Muscle layer of colon (tissue), 2 donors: ENCODE data around the gene SPTBN5.

Source experiments
- H3K27ac ChIP-seq: one replicate; pipeline ENCODE4 v1.7.0; 2013; ENCODE audit warnings: low read depth, mild to moderate bottlenecking, low read length, moderate library complexity
- H3K27me3 ChIP-seq, 2 donors: one replicate each; pipeline ENCODE4 v1.7.0; 2013; ENCODE audit warnings: low read length in 2 of 2, mild to moderate bottlenecking in 2 of 2; ENCODE audit not compliant: insufficient read depth in 2 of 2, control insufficient read depth in 1 of 2
- H3K36me3 ChIP-seq: one replicate; pipeline ENCODE4 v1.7.0; 2013; ENCODE audit warnings: mild to moderate bottlenecking, low read length; ENCODE audit not compliant: insufficient read depth
- H3K4me1 ChIP-seq: one replicate; pipeline ENCODE4 v1.7.0; 2013; ENCODE audit warnings: mild to moderate bottlenecking, low read length; ENCODE audit not compliant: insufficient read depth
- H3K4me3 ChIP-seq, 2 donors: one replicate each; pipeline ENCODE4 v1.7.0; 2013; ENCODE audit warnings: low read length in 2 of 2, low read depth in 1 of 2, mild to moderate bottlenecking in 1 of 2, moderate library complexity in 1 of 2
- H3K9ac ChIP-seq: one replicate; pipeline ENCODE4 v1.7.0; 2013; ENCODE audit warnings: low read length
- H3K9me3 ChIP-seq: one replicate; pipeline ENCODE4 v1.7.0; 2013; ENCODE audit warnings: mild to moderate bottlenecking, low read length
- donor health status: abdominal sarcoma.
- donor health status: Adenocarcinoma of cecum.

The SPTBN5 gene

GRCh38 chr15:41848631-41849030 is 45.2 kb downstream of the SPTBN5 start:
- H3K27me3 ChIP-seq: peaks cover 0 to 22% of the 10 kb centered on the region in 2 donors
- H3K4me3 ChIP-seq: no peak overlapping the region
- H3K9me3 ChIP-seq: no peaks in the 10 kb centered on the region
- H3K36me3 ChIP-seq: peaks cover 25% of the 10 kb centered on the region
- no peak overlapping the region for H3K9ac ChIP-seq
- H3K27ac ChIP-seq: no peak overlapping the region
- no peaks in the 10 kb centered on the region for H3K4me1 ChIP-seq

DNA sequence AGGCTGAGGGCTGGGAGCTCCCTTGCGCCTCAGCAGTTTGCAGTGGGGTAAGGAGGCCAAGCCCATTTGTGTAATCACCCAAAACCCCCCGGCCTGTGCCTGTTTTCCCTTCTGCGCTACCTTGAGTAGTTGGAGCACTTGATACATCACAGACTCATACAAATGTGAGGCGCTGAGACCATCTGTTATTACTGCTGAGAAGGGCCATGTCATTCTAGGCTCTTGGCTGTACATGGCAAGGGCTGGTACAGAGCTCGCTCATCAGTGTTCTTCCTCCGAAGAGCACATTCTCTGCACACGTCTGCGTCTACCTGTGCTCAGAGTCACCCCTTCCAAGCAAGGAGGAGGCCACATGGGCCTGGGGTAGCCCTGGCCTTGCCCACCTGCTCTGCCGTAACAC is 45.9 kb downstream of the SPTBN5 start:
- H3K9ac ChIP-seq: no peak overlapping the region
- peaks cover 0 to 15% of the 10 kb centered on the region in 2 donors for H3K27me3 ChIP-seq
- peaks cover 25% of the 10 kb centered on the region for H3K36me3 ChIP-seq
- H3K4me1 ChIP-seq: no peaks in the 10 kb centered on the region
- H3K4me3 ChIP-seq: no peak overlapping the region
- no peaks in the 10 kb centered on the region for H3K9me3 ChIP-seq
- H3K27ac ChIP-seq: no peak overlapping the region

- no peak overlapping the region for H3K27ac ChIP-seq
- H3K27me3 ChIP-seq: peaks cover 0 to 8% of the 10 kb centered on the region in 2 donors
- H3K36me3 ChIP-seq: peaks cover 26% of the 10 kb centered on the region
- no peaks in the 10 kb centered on the region for H3K4me1 ChIP-seq
- no peak overlapping the region for H3K4me3 ChIP-seq
- H3K9me3 ChIP-seq: no peaks in the 10 kb centered on the region
- H3K9ac ChIP-seq: no peak overlapping the region
These were observed 46.6 kb downstream of the SPTBN5 start for GRCh38 chr15:41847206-41847605.

- Histone ChIP-seq H3K9ac (no peak overlapping the region), H3K36me3 (peaks cover 42% of the 10 kb centered on the region), H3K9me3 (no peaks in the 10 kb centered on the region), H3K27ac (no peak overlapping the region), H3K4me3 (no peak overlapping the region), H3K27me3 (no peaks in the 10 kb centered on the region), H3K4me1 (no peaks in the 10 kb centered on the region)
These were observed 49.0 kb downstream of the SPTBN5 start for GRCh38 chr15:41844814-41845213.

- no peaks in the 10 kb centered on the region for H3K9me3 ChIP-seq
- peaks cover 42% of the 10 kb centered on the region for H3K36me3 ChIP-seq
- H3K4me3 ChIP-seq: no peak overlapping the region
- H3K4me1 ChIP-seq: no peaks in the 10 kb centered on the region
- H3K9ac ChIP-seq: no peak overlapping the region
- no peak overlapping the region for H3K27ac ChIP-seq
- no peaks in the 10 kb centered on the region for H3K27me3 ChIP-seq
These were observed 50.3 kb downstream of the SPTBN5 start for GRCh38 chr15:41843571-41843970.

DNA sequence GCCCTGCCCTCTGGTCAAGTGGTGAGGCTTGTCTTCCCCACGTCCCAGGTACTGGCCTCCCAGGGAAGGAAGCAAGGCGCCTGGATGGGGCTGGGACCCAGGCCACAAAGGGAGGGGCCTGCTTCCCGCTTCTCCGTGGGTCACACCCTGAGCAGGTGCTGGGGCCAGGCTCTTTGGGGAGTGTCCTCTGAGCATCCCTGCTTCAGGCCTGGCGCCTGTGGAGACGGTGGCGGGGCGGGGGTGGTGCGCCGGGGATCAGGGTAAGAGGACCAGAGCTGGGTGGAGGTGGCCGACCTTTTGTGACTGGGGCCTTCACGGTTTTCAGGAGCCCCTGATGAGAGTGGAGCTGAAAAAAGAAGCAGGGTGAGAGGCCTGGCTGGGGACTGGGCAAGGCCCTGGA is 51.6 kb downstream of the SPTBN5 start:
- H3K9me3 ChIP-seq: no peaks in the 10 kb centered on the region
- H3K4me1 ChIP-seq: no peaks in the 10 kb centered on the region
- H3K27ac ChIP-seq: no peak overlapping the region
- H3K4me3 ChIP-seq: no peak overlapping the region
- H3K36me3 ChIP-seq: peaks cover 33% of the 10 kb centered on the region
- H3K27me3 ChIP-seq: no peaks in the 10 kb centered on the region
- H3K9ac ChIP-seq: no peak overlapping the region

GRCh38 chr15:41841131-41841530 is 52.7 kb downstream of the SPTBN5 start:
- H3K27me3 ChIP-seq: no peaks in the 10 kb centered on the region
- H3K27ac ChIP-seq: no peak overlapping the region
- H3K9ac ChIP-seq: no peak overlapping the region
- H3K4me3 ChIP-seq: no peak overlapping the region
- H3K4me1 ChIP-seq: no peaks in the 10 kb centered on the region
- peaks cover 23% of the 10 kb centered on the region for H3K36me3 ChIP-seq
- no peaks in the 10 kb centered on the region for H3K9me3 ChIP-seq

DNA sequence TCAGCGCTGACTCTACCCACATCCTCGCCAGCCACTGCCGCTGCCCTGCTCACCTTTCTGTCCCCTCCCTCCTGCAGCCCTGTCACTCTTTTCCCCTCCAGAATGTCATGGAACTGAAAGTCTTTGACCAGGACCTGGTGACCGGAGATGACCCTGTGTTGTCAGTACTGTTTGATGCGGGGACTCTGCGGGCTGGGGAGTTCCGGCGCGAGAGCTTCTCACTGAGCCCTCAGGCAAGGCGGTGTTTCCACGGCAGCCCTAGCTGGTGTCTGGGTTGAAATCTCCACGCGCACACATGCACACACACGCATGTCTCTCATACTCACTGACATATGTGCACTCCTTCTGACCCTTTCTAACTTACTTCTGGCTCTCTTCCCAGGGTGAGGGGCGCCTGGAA is 53.2 kb downstream of the SPTBN5 start:
- Histone ChIP-seq H3K36me3 (peaks cover 22% of the 10 kb centered on the region), H3K4me3 (no peak overlapping the region), H3K27ac (no peak overlapping the region), H3K27me3 (no peaks in the 10 kb centered on the region), H3K9me3 (no peaks in the 10 kb centered on the region), H3K4me1 (no peaks in the 10 kb centered on the region), H3K9ac (no peak overlapping the region)

- Histone ChIP-seq H3K4me1 (no peaks in the 10 kb centered on the region), H3K36me3 (peaks cover 22% of the 10 kb centered on the region), H3K27ac (no peak overlapping the region)
These were observed 53.9 kb downstream of the SPTBN5 start for GRCh38 chr15:41839781-41840491.

GRCh38 chr15:41838400-41838897 is 55.4 kb downstream of the SPTBN5 start, which contains the start of gene PLA2G4B:
TSS of gene PLA2G4B (plus strand) at chr15:41838847. CDS start at chr15:41838914, 67 bp downstream.
- Histone ChIP-seq H3K36me3 (peaks cover 17% of the 10 kb centered on the region), H3K9me3 (no peaks in the 10 kb centered on the region), H3K27me3 (no peaks in the 10 kb centered on the region), H3K4me3 (no peak within 1 kb of the TSS), H3K27ac (no peak within 1 kb of the TSS), H3K9ac (no peak within 1 kb of the TSS), H3K4me1 (no peaks in the 10 kb centered on the region)

More at GRCh38 chr15:41839781-41840491, 53.9 kb downstream of the SPTBN5 start:
- H3K9me3 ChIP-seq: no peaks in the 10 kb centered on the region
- H3K9ac ChIP-seq: no peak overlapping the region
- no peak overlapping the region for H3K4me3 ChIP-seq
- no peaks in the 10 kb centered on the region for H3K27me3 ChIP-seq

DNA sequence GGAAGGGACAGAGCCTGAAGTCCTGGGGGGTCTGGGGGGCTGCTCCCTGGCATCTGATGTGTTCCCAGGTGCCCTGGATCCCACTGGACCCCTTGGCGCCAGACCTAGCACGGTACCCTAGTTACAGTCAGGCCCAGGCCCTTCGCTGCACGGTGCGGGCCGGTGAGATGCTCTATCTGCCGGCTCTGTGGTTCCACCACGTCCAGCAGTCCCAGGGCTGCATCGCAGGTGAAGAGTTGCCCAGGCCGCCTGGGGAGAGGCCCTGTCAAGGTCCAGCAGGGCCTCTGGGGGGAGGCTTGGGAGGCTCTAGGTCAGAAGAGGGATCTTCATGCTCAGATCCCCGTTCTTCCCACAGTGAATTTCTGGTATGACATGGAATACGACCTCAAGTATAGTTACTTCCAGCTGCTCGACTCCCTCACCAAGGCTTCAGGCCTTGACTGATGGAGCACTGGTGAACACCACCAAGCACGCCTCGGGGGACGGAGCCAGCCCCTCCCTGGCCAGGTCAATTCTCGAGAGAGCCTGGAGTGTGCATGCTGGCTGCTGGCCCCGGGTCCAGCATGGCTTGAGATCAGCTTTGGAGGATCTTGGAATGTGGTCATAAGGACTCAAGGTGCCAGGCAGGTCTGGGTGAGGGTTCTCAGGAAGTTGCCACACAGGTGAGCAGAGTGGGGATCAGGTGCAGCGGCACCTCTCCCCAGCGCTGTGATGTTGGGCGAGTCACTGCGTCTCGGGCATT is 57.0 kb downstream of the SPTBN5 start:
- Histone ChIP-seq H3K4me1 (no peaks in the 10 kb centered on the region), H3K4me3 (no peak overlapping the region), H3K27ac (no peak overlapping the region), H3K27me3 (no peaks in the 10 kb centered on the region), H3K36me3 (peaks cover 13% of the 10 kb centered on the region), H3K9ac (no peak overlapping the region), H3K9me3 (no peaks in the 10 kb centered on the region)
